Measurements from ENCODE around the gene MATN1. TPM values are rescaled to one million over a fixed set of nuclear protein-coding genes. Genes with fewer than 3 reads are reported as not detected.

The MATN1 gene
- total RNA-seq, 1 experiment from 2014 or later, result not detected

DNA sequence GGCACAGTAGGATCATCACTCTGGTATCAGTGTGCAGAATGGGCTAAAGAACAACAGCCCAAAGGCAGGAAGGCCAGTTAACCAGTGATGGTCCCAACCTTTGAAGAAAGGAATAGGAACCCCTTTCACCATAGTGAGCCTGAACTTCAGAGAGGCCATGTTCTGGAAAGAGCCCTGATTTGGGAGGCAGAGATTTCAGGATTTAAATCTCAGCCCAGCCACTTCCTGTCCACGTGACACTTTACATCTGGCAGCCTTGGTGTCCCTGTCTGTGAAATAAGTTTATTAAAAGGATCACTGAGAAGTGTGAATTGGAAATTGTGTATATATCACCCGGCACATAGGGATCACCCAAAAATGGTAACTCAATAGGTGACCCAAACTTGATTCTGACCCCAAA is 13.0 kb downstream of the MATN1 start:
- in situ Hi-C loops (cut with HindIII; ENCODE audit: low pct_unique_long_range_greater_than_20kb, low sequenced_read_pairs), result no loop called here
- no peak for DNase-seq (ENCODE audit: low read depth)

DNA sequence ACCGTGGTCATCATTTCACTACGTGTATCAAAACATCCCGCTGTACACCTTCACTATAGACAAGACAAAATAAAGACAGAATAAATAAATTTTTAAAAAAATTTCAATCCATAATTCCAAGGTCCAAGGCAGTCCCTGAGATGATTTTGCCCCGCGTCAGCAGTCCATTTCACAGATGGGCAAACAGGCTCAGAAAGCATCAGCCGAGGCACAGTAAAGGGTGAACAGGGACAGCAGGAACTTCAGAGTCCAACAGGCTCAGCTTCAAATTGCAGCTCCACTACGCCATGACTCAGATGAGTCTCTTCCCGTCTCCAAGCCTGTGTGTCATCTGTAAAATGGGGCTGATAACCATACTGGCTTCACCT is 15.0 kb downstream of the MATN1 start:
- in situ Hi-C loops (cut with HindIII; ENCODE audit: low pct_unique_long_range_greater_than_20kb, low sequenced_read_pairs), result no loop called here
- DNase-seq (ENCODE audit: low read depth), result no peak

DNA sequence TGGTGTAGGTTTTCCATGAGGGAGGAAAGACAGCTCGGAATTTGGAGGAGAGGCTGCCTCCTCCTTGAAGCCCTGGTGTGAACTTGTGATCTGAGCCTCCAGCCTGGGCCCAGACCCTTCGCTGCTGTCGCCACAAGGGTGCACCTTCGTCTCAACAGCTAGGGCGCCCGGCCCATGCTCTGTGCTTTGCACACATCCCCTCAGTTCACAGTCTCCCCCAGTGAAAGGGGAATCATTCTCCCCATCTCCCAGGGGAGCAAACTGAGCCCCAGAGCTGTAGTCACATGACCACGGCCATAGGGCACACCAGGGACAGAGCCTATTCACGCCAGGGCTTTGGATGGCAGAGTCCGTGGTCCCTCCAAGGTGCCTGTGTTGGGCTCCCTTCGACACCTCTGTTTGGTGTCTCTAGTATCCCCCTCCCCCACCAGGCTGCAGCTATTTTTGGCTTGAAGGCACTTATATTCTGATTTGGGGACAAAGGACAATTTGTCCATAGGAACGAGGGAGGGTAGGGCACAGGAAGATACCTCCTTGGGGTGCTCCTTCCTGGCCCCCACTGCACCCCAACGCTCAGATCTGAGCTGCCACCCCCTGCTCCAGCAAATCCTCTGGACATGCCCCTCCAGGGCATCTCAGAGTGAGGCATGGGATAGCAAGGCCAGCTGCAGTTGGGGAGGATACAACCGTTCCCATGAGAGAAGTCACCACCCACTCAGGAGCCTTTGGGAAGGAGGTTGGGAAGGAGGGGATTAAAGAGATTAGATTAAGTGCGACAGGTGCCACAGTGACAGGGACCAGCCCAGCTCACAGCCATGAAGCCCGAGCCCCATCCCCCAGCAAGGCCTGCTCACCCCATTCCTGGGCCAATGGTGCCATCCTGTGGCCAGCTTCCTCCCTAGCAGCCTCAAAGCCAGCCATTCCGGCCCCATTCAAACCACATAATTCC is 15.7 kb downstream of the MATN1 start:
- peak; percentile 56 for DNase-seq (ENCODE audit: low read depth)
- in situ Hi-C loops (cut with HindIII; ENCODE audit: low pct_unique_long_range_greater_than_20kb, low sequenced_read_pairs), result no loop called here

DNA sequence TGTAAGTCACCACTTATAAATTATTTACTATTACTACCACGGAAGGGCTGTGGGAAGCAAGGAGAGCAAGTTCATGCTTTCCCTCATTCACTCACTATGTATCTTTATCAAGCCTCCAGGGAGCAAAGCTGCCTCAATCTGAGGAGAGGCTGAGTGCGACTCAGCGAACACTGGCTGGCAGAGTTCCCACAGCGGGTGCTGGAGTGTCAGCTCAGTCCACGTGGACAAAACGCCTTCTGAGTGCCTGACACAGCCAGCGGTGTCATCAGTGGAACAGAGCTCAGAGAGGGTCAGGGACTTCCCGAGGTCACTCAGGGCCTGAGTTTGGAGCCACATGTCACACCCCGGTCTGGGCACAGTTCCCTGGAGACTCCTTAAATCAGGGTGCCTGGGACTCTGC is 16.9 kb downstream of the MATN1 start:
- in situ Hi-C loops (cut with HindIII; ENCODE audit: low pct_unique_long_range_greater_than_20kb, low sequenced_read_pairs), result no loop called here
- DNase-seq (ENCODE audit: low read depth), result peak; percentile 43

DNA sequence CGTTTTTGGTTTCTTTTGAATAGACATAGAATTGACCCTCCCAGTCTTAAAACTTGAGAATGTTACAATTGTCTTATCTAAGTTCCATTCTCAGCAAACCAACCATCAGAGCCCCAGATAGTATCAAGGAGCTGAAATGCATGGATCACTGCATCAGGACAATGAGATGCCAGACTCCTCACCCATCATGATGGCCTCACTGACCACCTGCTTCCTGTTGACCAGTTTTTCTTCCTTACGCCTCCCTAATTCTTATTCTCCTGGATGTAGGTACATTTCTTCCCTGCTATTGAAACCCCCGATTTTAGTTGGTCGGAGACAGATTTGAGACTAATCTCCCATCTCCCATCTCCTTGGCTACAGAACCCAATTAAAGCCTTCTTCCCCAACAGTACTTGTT is 17.7 kb downstream of the MATN1 start:
- in situ Hi-C loops (cut with HindIII; ENCODE audit: low pct_unique_long_range_greater_than_20kb, low sequenced_read_pairs), result no loop called here
- no peak for DNase-seq (ENCODE audit: low read depth)

DNA sequence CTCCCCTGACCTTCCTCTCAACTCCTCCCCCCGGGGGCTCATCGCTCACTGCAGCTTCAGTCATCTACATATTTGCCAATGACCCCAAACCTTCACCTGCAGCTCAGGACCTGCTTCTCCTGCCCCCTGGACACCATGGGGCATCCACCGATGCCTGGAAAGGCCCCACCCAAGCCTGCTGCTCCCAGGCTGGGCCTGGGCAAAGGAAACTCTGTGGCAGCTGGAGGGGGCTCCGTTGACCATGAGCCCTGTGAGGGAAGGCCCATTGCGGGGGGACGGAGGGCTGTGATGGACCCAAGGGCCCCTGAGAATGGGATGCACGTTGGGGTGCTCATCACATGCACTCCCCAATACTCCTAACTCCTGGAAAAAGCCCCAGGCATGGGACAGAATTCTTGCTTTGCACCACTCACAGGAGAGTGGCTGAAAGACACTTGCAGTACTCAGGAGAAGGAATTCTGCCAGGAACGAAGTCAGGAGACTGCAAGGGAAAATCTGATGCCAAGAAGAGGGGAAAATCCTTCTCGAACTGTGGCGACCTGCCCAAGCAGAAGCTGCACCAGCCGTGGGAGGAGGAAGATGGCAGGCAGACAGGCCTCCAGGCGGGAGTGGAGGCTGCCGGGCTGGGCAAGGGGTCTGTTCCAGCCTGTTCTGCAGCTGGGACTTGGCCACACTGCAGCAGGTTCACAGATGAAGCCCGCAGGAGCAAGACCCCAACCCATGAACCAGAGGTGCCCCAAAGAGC is 18.4 kb downstream of the MATN1 start:
- in situ Hi-C loops (cut with HindIII; ENCODE audit: low pct_unique_long_range_greater_than_20kb, low sequenced_read_pairs), result no loop called here
- DNase-seq (ENCODE audit: low read depth), result no peak

DNA sequence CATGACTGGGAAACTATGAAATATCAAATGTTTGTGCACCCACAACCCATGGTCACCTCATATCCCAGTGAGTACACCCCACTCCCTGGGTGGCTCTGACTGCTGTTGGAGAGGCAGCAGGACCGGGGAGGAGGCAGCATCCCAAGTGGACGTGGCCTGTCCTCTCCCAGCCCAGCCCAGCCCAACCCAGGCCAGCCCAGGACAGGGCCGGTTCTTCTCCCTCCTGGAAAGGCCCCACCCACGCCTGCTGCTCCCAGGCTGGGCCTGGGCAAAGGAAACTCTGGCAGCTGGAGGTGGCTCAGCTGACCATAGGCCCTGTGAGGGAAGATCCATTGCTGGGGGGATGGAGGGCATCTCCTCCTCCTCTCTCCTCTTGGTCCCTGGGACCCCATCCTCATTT is 19.1 kb downstream of the MATN1 start:
- in situ Hi-C loops (cut with HindIII; ENCODE audit: low pct_unique_long_range_greater_than_20kb, low sequenced_read_pairs), result no loop called here
- DNase-seq (ENCODE audit: low read depth), result no peak

DNA sequence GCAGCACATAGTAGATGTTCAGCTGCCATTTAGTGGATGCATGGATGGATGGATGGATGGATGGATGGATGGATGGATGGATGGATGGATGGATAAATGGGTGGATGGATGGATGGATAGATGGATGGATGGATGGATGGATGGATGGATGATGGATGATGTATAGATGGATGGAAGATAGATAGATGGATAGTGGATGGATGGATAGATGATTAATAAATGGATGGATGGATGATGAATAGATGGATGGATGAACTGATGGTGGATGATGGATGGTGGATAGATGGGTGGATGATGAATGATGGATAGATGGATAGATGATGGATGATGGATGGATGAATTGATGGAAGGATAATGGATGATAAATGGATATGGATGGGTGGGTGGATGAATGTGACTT is 20.6 kb downstream of the MATN1 start:
- in situ Hi-C loops (cut with HindIII; ENCODE audit: low pct_unique_long_range_greater_than_20kb, low sequenced_read_pairs), result no loop called here

DNA sequence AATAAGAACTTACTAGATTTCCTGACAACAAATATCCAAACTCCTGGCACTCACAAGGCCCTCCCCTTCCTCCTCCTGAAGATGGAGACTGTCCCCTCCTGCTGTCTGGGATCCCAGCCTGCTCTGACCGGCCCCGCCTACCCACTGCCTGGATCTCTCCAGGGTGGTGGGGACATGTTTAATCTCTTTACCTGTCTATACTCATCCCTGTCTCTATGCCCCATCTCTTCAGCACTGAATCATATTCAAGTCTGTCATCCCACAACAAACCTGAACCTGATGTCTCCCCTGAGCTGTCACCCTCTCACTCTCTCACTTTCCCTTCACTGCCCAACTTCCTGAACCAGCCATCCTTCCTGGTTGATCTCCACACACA is 22.1 kb downstream of the MATN1 start:
- no peak for DNase-seq (ENCODE audit: low read depth)
- in situ Hi-C loops (cut with HindIII; ENCODE audit: low pct_unique_long_range_greater_than_20kb, low sequenced_read_pairs), result no loop called here

More for the DNA sequence above, 20.6 kb downstream of the MATN1 start:
- DNase-seq (ENCODE audit: low read depth), result no peak

DNA sequence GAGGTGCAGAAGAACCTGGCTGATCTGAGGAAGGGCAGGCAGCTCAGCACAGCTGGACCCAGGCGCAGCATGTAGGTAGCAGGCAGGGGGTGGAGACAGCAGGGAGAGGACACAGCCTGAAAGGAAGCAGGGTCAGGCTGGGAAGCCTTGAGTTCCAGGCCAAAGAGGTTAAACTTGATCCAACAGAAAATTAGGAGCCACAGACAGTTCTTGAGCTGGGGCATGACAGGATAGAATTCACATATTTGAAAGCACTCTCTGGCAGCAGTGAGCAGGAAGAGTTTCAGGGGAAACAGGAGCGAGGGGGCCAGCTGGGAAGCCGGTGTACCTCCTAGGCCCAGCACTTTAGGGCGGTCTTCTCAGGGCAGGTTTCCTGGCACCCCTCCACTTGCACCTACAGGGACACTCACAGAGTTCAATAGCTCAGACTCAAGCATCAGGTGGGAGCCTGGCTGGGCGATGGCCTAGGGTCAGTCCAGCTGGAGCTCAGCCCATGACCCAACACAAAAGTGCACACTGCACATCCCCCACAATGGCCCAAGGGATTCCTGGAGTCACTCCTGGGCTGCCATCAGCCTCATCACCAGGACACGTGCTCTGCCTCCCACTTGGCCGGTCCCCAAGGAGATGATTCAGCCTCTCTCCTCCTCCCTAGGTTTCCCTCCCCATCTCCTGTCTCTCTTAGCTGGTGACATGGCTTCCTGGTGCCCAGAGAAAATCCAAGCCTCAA is 22.7 kb downstream of the MATN1 start:
- DNase-seq (ENCODE audit: low read depth), result peak; percentile 76
- in situ Hi-C loops (cut with HindIII; ENCODE audit: low pct_unique_long_range_greater_than_20kb, low sequenced_read_pairs), result no loop called here

DNA sequence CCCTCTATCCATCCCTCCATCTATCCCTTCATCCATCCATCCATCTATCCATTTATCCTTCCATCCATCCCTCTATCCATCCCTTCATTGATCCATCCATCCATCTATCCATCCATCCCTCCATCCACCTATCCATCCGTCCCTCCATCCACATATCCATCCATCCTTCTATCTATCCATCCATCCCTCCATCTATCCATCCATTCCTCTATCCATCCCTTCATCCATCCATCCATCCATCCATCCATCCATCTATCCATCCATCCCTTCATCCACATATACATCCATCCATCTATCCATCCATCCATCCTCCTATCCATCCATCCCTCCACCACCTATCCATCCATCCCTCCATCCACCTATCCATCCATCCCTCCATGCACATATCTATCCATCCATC is 23.6 kb downstream of the MATN1 start:
- in situ Hi-C loops (cut with HindIII; ENCODE audit: low pct_unique_long_range_greater_than_20kb, low sequenced_read_pairs), result no loop called here

DNA sequence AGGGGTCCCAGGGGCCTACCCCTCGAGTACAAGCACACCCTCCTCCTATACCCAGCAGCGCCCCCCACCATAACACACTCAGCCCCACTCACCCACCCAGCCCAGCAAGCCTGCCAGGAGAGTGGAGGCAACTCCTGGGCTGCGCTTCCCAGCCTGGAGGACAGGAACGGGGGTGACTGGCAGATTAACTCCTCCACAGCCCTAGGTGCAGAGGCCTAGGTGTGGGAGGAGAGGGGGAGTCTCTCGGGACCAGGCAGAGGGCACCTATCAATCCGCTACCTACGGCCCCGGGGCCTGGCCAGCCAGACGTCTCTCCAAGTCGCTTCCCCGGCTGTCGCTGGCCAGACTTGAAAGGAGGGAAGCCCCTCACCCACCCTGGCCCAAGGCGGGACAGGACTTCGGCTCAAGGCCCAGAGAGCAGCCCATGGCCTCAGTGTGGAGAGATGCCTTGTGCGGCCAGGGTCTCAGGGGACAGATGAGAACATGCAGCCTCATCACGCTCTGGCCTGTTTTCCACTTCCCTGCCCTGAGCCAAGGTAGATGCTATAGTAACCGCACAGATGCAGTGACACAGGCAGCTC is 24.9 kb downstream of the MATN1 start:
- in situ Hi-C loops (cut with HindIII; ENCODE audit: low pct_unique_long_range_greater_than_20kb, low sequenced_read_pairs), result no loop called here
- DNase-seq (ENCODE audit: low read depth), result no peak

More for the DNA sequence above, 23.6 kb downstream of the MATN1 start:
- no peak for DNase-seq (ENCODE audit: low read depth)

DNA sequence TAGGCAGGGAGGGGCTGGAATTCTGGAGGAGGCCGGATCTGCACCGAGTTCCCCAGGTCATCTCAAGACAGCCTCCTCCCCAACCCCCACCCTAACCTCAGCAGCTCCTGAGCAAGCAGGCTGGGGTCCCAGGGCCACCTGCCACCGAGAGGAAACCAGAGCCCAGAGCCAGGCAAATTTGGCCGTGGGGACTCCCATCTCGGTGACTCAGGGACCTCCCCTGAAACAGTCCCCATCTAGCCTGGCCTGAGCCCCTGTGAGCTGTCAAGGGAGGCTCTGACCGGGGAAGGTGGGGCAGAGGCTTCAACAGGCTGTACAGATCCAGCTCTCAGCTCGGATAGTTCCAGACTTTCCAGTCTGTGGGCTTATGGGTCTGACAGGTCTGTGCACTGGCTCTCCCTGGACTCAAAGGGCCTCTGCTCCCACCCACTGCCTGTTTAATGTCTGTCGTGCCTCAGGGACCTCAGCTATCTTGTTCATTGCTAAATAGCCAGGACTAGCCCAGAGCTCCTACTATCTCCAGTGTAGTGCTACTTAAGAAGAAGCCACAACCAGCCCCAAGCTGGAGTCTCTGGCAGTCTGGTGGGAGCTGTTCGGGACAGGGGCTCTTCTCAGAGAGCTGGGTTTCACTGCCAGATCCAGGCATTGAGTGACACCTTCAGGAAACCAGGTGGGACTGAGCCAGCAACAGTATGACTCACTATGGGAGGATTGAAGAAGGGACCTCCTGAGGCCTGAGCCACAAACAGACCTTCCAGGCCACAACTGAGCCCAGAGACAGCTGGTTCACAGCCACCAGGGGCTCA is 25.6 kb downstream of the MATN1 start:
- in situ Hi-C loops (cut with HindIII; ENCODE audit: low pct_unique_long_range_greater_than_20kb, low sequenced_read_pairs), result no loop called here

DNA sequence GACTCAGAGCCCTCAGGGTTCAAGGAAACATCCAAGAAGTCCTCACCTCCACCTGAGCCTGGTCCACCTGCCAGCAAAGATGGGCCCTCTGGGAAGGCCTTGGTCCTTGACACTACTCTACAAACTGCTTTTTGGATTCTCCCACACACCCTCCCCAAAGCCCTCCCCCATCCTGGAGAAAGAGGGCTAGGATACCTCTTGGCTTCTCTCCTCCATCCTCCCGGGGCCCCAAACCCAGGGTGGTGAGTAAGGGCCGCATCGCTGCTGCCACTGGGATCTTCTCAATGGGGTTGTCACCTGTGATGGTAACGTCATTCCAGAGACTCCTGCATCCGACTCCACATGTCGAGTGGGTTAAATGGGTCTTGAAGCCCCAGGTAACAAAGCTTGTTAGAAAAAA is 26.6 kb downstream of the MATN1 start:
- no peak for DNase-seq (ENCODE audit: low read depth)
- in situ Hi-C loops (cut with HindIII; ENCODE audit: low pct_unique_long_range_greater_than_20kb, low sequenced_read_pairs), result no loop called here

More for the DNA sequence above, 25.6 kb downstream of the MATN1 start:
- DNase-seq (ENCODE audit: low read depth), result no peak

DNA sequence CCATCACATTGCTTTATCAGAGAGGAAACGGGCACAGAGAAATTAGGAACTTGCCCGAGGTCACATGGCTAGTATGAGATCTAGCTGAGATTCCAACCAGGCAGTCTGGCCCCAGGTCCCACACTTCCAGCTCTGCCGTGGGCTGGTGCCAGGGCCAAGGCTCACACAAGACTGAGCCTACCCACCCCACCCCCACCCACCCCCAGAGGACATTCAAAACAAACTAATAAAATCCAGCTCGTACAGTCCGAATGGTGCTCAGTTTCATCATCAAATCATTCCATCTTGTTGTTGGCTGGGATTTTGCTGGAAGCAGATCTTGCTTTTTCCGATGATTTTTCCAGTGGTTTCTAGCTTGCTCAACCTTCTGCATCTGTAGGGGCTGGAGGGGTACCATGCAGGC is 27.9 kb downstream of the MATN1 start:
- in situ Hi-C loops (cut with HindIII; ENCODE audit: low pct_unique_long_range_greater_than_20kb, low sequenced_read_pairs), result no loop called here
- DNase-seq (ENCODE audit: low read depth), result no peak

DNA sequence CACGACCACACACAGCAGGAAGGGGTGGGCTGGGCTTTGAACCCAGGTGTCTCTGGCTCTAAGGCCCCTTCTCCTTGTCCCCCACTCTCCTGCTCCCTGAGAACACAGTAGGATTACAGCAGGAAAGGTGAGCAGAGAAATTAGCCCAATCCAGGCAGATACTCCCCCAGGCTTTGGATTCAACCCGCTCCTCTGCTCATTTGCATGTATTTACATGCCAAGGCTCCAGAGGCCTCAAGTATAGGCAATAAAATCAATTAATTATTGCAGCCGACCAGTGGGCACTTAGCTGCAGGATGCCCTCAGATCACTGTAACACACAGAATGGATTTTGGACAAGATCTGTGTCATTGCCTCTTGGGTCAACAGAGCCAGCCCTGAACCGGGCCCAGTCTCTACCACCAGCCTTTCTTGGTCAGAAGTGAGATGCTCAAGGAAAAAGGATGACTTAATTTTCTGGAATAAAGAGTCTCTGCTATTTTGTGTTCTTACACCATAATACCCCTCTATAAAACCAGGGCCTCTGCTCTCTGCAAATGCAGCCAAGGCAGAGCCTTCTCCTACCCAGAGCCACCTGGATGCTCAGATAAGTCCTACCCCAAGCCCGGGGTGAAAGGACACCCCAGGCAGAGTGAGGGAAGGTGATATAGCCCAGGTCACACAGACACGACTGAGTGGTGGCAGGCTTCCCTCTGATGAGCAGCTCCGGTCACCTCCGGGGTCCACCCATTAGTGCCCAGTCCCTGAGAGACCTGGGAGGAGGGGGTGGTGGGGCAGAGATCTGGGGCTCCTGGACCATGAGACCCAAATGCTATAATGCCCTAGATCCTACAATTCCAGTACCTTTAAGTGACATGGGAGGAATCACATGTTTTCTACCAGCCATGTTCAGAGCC is 28.9 kb downstream of the MATN1 start:
- in situ Hi-C loops (cut with HindIII; ENCODE audit: low pct_unique_long_range_greater_than_20kb, low sequenced_read_pairs), result no loop called here
- DNase-seq (ENCODE audit: low read depth), result no peak

DNA sequence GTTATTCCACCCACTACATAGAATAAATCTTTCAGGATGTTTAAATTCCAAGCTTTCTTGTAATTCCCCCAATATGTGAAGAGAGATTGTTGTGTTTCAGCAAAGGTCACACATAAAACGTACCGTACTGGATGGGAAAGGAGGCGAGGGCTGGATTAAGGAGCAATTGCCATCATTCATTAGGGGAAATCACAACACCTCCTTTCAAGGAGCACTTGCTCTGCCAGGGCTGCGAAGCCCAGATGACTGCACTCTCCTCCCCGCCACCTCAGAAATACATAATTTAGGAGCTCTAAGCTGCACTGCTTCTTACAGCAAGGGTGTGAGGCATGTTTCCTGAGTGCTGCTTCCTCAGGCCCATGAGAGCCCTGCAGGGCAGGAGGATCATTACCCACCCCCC is 29.6 kb downstream of the MATN1 start:
- in situ Hi-C loops (cut with HindIII; ENCODE audit: low pct_unique_long_range_greater_than_20kb, low sequenced_read_pairs), result no loop called here
- DNase-seq (ENCODE audit: low read depth), result no peak
